ENCODE measurements around the gene PDLIM5. TPM values are rescaled to one million over a fixed set of nuclear protein-coding genes. Genes with fewer than 3 reads are reported as not detected.

Gene PDLIM5
- total RNA-seq, 1 experiment from 2014 or later, result 58.0 TPM

DNA sequence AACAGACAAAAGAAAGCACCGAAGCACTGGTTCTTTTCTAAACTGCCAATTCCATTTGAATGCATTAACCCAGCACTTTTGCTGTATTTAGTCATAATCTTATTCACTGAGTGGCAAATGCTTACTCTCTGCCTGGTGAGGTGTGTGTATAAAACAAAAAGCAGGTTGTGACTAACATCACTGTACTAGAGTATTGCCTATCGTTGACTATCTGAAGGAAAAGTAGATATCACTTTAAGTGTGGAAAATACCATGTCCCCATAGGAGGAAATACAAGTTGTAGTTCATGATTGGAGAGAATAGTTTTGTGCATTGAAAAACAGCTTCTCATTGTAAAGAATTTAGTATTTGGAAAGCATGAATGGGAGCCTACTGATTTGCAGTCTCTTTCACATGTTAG is 2.7 kb downstream of the PDLIM5 start:
- H3K27me3 Mint-ChIP-seq (ENCODE audit: low read depth), result peaks cover 4% of the 10 kb centered on the region
- H2BK120ac ChIP-seq (ENCODE audit: low read depth, low read length, poor library complexity, severe bottlenecking), result no peak overlapping the region
- H3K4me2 ChIP-seq (ENCODE audit: insufficient read depth, insufficient read length, low read length), result no peak overlapping the region
- H3K23ac ChIP-seq (ENCODE audit: insufficient read length, low read depth, low read length), result no peak overlapping the region
- H3K56ac ChIP-seq (ENCODE audit: insufficient read length, low read depth, low read length), result no peak overlapping the region
- H2BK12ac ChIP-seq (ENCODE audit: insufficient read length, low read depth, low read length), result no peak overlapping the region
- H3K4me3 Mint-ChIP-seq, result no peak overlapping the region
- H2BK5ac ChIP-seq (ENCODE audit: insufficient read length, low read length), result no peak overlapping the region
- peaks cover 6% of the 10 kb centered on the region for H3K4me1 ChIP-seq (ENCODE audit: insufficient read depth, low read length)
- H3K23me2 ChIP-seq (ENCODE audit: insufficient read length, low read depth, low read length, poor library complexity, severe bottlenecking), result peaks cover 9% of the 10 kb centered on the region
- TF ChIP-seq, protein P1, sequence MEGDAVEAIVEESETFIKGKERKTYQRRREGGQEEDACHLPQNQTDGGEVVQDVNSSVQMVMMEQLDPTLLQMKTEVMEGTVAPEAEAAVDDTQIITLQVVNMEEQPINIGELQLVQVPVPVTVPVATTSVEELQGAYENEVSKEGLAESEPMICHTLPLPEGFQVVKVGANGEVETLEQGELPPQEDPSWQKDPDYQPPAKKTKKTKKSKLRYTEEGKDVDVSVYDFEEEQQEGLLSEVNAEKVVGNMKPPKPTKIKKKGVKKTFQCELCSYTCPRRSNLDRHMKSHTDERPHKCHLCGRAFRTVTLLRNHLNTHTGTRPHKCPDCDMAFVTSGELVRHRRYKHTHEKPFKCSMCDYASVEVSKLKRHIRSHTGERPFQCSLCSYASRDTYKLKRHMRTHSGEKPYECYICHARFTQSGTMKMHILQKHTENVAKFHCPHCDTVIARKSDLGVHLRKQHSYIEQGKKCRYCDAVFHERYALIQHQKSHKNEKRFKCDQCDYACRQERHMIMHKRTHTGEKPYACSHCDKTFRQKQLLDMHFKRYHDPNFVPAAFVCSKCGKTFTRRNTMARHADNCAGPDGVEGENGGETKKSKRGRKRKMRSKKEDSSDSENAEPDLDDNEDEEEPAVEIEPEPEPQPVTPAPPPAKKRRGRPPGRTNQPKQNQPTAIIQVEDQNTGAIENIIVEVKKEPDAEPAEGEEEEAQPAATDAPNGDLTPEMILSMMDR (conservative IDR thresholded peaks at IDR 0.05), result no peak
- DNase-seq, result no peak
- no peak overlapping the region for H2BK15ac ChIP-seq (ENCODE audit: low read depth, low read length)
- H3K27me3 ChIP-seq (ENCODE audit: insufficient read depth, low read length), result no peaks in the 10 kb centered on the region
- no peaks in the 10 kb centered on the region for H4K20me1 ChIP-seq (ENCODE audit: control insufficient read depth, insufficient read depth, insufficient read length)
- peaks cover 46 to 47% of the 10 kb centered on the region in 2 experiments for H3K4me1 Mint-ChIP-seq
- H2AFZ ChIP-seq (ENCODE audit: low read length), result no peak overlapping the region
- no peak overlapping the region for H3K27ac Mint-ChIP-seq
- H4K8ac ChIP-seq (replicated peaks; ENCODE audit: insufficient read length, low read depth, low read length), result no peak overlapping the region
- no peaks in the 10 kb centered on the region for H3K79me1 ChIP-seq (ENCODE audit: insufficient read depth, low read depth, low read length, poor library complexity, severe bottlenecking)
- no peak overlapping the region for H3K9ac ChIP-seq (ENCODE audit: extremely low read depth, insufficient read length, low read length)
- H2BK20ac ChIP-seq (ENCODE audit: low read depth, low read length, poor library complexity, severe bottlenecking), result no peak overlapping the region
- no peak overlapping the region for H3K14ac ChIP-seq (ENCODE audit: insufficient read depth, low read length)
- no CpG with 5 or more reads among the region's 2 CpGs for WGBS (ENCODE audit: extremely low coverage, insufficient read length, low lambda C conversion rate)
- H3K27ac ChIP-seq (ENCODE audit: insufficient read length, low read depth, low read length), result no peak overlapping the region
- H4K5ac ChIP-seq (ENCODE audit: insufficient read length, low read depth, low read length), result no peak overlapping the region
- H3K18ac ChIP-seq (ENCODE audit: insufficient read length, low read depth, low read length), result no peak overlapping the region
- no peak overlapping the region for H3T11ph ChIP-seq (ENCODE audit: low read length)
- no peaks in the 10 kb centered on the region; a peak in 1 of 5 replicates for H3K9me3 Mint-ChIP-seq
- H3K9me3 ChIP-seq (ENCODE audit: control insufficient read depth, low read depth, low read length), result no peaks in the 10 kb centered on the region
- H4K91ac ChIP-seq (ENCODE audit: insufficient read length, low read depth, low read length), result no peak overlapping the region
- peaks cover 3% of the 10 kb centered on the region; the same call in 1 of the 2 replicates for H3K79me2 ChIP-seq (ENCODE audit: insufficient read depth, low read length)
- H3K36me3 Mint-ChIP-seq (ENCODE audit: insufficient read depth in 1 of 3, low read depth in 3 of 3), result peaks cover 1 to 10% (median 9%) of the 10 kb centered on the region in 3 experiments; a peak in 5 of 7 replicates
- H2AK5ac ChIP-seq (ENCODE audit: insufficient read length, low read length), result no peak overlapping the region
- H3K4ac ChIP-seq (ENCODE audit: low read depth, low read length), result no peak overlapping the region

Measured in H9 (cell line).